Erythroblast (primary cell): ENCODE data around the gene NGF.

Experiments used
- GATA1 ChIP-seq: IDR thresholded peaks from 2 replicates; pipeline ENCODE4 v1.6.1; 2011; ENCODE audit warnings: low read depth, mild to moderate bottlenecking, control low read depth, low read length, moderate library complexity
- POLR2A ChIP-seq: IDR thresholded peaks from 2 replicates; pipeline ENCODE4 v1.6.1; 2011; ENCODE audit warnings: mild to moderate bottlenecking, low read length

GRCh38 chr1:115355069-115355468 lies 17.0 kb upstream of the NGF start:
- TF ChIP-seq POLR2A (no peak), GATA1 (no peak)
